Left ventricle myocardium inferior (tissue), 1 donor: ENCODE data around the gene ADAP1. TPM values are rescaled to one million over a fixed set of nuclear protein-coding genes. Genes with fewer than 3 reads are reported as not detected.
A peak's percentile ranks its signal among the peaks of the same experiment; 100 is the strongest.
"Not testable (repeated sequence)": the region's sequence is repeated elsewhere in the genome, so short reads cannot be mapped to it uniquely, and the experiment has no call there.

Source experiments
- DNase-seq: peaks from one replicate; pipeline ENCODE4 v3.0.0-alpha.2; 2020
- H3K27ac ChIP-seq: fragments of 200-600 bp; replicated peaks from 2 replicates; pipeline ENCODE4 v1.8.0; 2021
- H3K27me3 ChIP-seq: fragments of 200-600 bp; 2 replicates; pipeline ENCODE4 v1.8.0; 2021; ENCODE audit warnings: low read depth
- H3K36me3 ChIP-seq: fragments of 200-600 bp; 2 replicates; pipeline ENCODE4 v1.8.0; 2021
- H3K4me1 ChIP-seq: fragments of 200-600 bp; 2 replicates; pipeline ENCODE4 v1.8.0; 2021
- H3K4me3 ChIP-seq: fragments of 200-600 bp; 2 replicates; pipeline ENCODE4 v1.8.0; 2021; ENCODE audit warnings: mild to moderate bottlenecking, moderate library complexity
- H3K9me3 ChIP-seq: fragments of 200-600 bp; replicated peaks from 2 replicates; pipeline ENCODE4 v1.8.0; 2021
- intact Hi-C: fragments of 100-400 bp; cut with micrococcal nuclease; formaldehyde crosslinking; loops from one replicate; pipeline ENCODE4 v1.11.0; 2022
- long read RNA-seq: library from polyadenylated mRNA; unstranded; transcript quantifications from one replicate; pipeline ENCODE4 v2.0.0, GENCODE V29; 2021
- total RNA-seq: library from RNA; stranded (reverse); fragmentation: NEBNext Ultra II Directional; extraction: Animal tissue kit (Norgen Biotek cat#: 25700); gene quantifications from one replicate; pipeline ENCODE4 v1.2.1, GENCODE V29; 2021
- TF ChIP-seq, protein P1 (sequence below): fragments of 200-600 bp; IDR thresholded peaks from 2 replicates; pipeline ENCODE4 v1.8.0; 2021; ENCODE audit warnings: antibody characterized with exemption, mild to moderate bottlenecking, borderline replicate concordance
- donor health status: DM: no; HTN: yes; CAD: no; lungs with severe emphysema.

Gene ADAP1, protein sequence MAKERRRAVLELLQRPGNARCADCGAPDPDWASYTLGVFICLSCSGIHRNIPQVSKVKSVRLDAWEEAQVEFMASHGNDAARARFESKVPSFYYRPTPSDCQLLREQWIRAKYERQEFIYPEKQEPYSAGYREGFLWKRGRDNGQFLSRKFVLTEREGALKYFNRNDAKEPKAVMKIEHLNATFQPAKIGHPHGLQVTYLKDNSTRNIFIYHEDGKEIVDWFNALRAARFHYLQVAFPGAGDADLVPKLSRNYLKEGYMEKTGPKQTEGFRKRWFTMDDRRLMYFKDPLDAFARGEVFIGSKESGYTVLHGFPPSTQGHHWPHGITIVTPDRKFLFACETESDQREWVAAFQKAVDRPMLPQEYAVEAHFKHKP
- total RNA-seq, result 8.4 TPM
- long read RNA-seq, transcript ADAP1-201 (11 exons, 2,363 nt), result major isoform, 11 of 18 reads
- long read RNA-seq, partial matches to known transcripts, result 0 of 18 reads
- long read RNA-seq, other reads (novel, unspliced or antisense), result 6 of 18 reads

DNA sequence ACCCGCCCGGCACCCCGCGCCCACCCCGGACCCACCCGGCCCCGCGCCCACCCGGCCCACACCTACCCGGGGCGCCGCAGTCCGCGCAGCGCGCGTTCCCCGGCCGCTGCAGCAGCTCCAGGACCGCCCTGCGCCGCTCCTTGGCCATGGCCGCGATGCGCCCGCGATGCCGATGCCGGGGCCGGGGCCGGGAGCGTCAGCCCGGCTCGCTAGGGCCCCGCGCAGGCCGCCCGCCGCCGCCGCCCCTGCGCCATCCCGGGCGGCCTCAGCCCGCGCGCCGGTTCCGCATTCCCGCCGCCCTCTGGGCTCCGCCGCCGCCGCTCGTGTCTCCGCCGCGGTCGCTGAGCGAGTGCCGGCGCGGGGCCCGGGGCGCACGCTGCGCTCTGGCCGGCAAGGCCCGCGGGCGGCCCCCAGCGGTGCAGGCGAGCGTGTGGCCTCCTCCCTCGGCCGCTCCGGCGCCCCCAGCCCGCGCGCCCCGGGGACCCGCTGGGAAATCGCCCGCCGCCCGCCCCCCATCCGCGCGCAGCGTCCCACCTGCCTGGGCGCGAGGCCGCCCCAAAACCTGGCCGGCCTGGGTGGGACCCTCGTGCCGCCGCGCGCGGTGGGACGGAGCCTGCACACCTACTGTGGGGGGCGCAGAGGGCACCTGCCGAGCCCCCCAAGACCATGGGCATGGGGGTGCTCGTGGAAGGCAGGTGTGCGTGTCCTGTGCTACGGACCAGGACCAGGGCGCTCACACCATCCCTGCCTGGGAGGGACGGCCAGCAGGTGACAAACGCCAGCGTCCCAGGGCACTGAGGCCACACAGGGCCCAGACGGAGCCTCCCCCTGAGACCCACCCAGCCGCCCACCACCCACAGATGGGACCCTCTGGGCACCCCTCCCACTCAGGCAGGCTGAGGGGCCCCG, at the start of gene ADAP1:
Gene ADAP1, minus strand, starts transcription at position 351 of the 909 bp plus-strand sequence. Its CDS starts 203 bp downstream, at position 148.
- TF ChIP-seq, protein P1, sequence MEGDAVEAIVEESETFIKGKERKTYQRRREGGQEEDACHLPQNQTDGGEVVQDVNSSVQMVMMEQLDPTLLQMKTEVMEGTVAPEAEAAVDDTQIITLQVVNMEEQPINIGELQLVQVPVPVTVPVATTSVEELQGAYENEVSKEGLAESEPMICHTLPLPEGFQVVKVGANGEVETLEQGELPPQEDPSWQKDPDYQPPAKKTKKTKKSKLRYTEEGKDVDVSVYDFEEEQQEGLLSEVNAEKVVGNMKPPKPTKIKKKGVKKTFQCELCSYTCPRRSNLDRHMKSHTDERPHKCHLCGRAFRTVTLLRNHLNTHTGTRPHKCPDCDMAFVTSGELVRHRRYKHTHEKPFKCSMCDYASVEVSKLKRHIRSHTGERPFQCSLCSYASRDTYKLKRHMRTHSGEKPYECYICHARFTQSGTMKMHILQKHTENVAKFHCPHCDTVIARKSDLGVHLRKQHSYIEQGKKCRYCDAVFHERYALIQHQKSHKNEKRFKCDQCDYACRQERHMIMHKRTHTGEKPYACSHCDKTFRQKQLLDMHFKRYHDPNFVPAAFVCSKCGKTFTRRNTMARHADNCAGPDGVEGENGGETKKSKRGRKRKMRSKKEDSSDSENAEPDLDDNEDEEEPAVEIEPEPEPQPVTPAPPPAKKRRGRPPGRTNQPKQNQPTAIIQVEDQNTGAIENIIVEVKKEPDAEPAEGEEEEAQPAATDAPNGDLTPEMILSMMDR, result peak; percentile 31
- peak; percentile 44 for DNase-seq
- Histone ChIP-seq H3K36me3 (no peaks in the 10 kb centered on the region), H3K27ac (peak within 1 kb of the TSS; percentile 23), H3K9me3 (no peaks in the 10 kb centered on the region), H3K4me3 (peak within 1 kb of the TSS; percentile 67), H3K27me3 (peaks cover 52% of the 10 kb centered on the region), H3K4me1 (peaks cover 12% of the 10 kb centered on the region)
- intact Hi-C loops, result no loop called here

DNA sequence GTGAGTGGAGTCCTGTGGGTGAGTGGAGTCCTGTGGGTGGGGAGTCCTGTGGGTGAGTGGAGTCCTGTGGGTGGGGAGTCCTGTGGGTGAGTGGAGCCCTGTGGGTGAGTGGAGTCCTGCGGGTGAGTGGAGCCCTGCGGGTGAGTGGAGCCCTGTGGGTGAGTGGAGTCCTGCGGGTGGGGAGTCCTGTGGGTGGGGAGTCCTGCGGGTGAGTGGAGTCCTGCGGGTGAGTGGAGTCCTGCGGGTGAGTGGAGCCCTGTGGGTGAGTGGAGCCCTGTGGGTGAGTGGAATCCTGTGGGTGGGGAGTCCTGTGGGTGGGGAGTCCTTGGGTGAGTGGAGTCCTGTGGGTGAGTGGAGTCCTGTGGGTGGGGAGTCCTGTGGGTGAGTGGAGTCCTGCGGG, 48.0 kb upstream of the ADAP1 start:
- DNase-seq, H3K4me3 ChIP-seq, H3K9me3 ChIP-seq, H3K4me1 ChIP-seq, H3K27ac ChIP-seq, H3K27me3 ChIP-seq, intact Hi-C loops: not testable (repeated sequence)
- peaks cover 24% of the 10 kb centered on the region for H3K36me3 ChIP-seq

DNA sequence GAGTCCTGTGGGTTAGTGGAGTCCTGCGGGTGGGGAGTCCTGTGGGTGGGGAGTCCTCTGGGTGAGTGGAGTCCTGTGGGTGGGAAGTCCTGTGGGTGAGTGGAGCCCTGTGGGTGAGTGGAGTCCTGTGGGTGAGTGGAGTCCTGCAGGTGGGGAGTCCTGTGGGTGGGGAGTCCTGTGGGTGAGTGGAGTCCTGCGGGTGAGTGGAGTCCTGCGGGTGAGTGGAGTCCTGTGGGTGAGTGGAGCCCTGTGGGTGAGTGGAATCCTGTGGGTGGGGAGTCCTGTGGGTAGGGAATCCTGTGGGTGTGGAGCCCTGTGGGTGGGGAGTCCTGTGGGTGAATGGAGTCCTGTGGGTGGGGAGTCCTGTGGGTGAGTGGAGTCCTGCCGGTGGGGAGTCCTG, 47.5 kb upstream of the ADAP1 start:
- intact Hi-C loops, DNase-seq, H3K27me3 ChIP-seq, H3K4me1 ChIP-seq, H3K9me3 ChIP-seq, H3K27ac ChIP-seq, H3K4me3 ChIP-seq: not testable (repeated sequence)
- peaks cover 24% of the 10 kb centered on the region for H3K36me3 ChIP-seq

DNA sequence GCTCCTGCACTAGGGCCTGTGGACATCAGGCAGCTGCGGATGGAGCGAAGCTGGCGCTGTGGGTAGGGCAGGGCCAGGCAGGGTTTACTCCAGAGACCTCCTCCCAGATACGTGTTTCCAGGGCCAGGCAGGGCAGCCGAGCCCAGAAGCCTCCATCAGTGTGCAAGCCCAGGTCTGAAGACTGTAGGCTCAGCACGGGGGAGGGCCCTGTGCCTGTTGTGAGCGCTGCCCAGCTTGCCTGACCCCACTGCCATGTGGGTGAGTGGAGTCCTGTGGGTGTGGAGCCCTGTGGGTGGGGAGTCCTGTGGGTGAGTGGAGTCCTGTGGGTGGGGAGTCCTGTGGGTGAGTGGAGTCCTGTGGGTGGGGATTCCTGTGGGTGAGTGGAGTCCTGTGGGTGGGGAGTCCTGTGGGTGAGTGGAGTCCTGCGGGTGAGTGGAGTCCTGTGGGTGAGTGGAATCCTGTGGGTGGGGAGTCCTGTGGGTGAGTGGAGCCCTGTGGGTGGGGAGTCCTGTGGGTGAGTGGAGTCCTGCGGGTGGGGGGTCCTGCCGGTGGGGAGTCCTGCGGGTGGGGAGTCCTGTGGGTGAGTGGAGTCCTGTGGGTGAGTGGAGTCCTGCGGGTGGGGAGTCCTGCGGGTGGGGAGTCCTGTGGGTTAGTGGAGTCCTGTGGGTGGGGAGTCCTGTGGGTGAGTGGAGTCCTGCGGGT, 46.7 kb upstream of the ADAP1 start:
- H3K4me1 ChIP-seq, H3K27ac ChIP-seq, DNase-seq, H3K9me3 ChIP-seq, intact Hi-C loops, H3K27me3 ChIP-seq, H3K4me3 ChIP-seq: not testable (repeated sequence)
- H3K36me3 ChIP-seq, result peaks cover 25% of the 10 kb centered on the region

DNA sequence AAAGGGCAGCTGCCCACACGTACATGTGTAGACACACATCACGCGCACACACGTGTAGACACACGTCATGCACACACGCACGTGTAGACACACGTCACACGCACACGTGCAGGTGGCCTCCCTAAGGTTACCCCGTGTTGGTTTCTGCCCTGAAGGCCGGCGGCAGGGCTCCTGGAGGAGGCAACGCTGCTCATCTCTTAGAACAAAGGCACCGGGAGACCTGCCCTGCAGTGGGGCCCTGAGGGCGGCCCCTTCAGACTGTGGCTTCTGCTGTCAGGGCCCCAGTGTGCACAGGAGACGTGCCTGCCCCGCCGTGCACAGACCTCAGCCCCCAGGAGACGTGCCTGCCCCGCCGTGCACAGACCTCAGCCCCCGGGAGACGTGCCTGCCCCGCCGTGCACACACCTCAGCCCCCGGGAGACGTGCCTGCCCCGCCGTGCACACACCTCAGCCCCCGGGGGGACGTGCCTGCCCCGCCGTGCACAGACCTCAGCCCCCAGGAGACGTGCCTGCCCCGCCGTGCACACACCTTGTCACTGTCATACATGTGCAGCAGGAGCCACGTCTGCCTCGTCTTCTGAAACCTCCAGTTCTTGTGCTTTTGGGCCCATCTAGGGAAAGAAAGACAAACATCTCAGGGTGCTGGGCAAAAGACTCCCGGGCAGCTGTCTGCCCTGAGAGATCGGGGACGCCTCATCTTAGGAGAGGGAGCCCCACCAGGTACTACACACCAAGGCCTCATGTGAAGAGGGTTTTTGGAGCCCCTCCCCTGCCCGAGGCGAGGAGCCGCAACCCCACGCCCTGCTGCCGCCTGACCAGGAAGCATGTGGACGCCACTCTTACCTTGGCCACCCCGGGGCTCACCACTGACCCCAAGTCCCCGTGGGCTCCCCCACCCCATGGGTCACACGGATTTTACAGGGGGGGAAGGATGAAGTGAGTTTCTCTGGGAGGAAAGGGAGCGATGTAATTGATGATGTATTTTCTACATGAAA, 45.8 kb upstream of the ADAP1 start:
- TF ChIP-seq, protein P1, result no peak
- Histone ChIP-seq H3K27ac (no peak overlapping the region), H3K4me1 (peaks cover 8% of the 10 kb centered on the region), H3K27me3 (no peaks in the 10 kb centered on the region), H3K36me3 (peaks cover 29% of the 10 kb centered on the region), H3K4me3 (no peak overlapping the region), H3K9me3 (no peaks in the 10 kb centered on the region)
- intact Hi-C loops, result no loop called here
- no peak for DNase-seq

DNA sequence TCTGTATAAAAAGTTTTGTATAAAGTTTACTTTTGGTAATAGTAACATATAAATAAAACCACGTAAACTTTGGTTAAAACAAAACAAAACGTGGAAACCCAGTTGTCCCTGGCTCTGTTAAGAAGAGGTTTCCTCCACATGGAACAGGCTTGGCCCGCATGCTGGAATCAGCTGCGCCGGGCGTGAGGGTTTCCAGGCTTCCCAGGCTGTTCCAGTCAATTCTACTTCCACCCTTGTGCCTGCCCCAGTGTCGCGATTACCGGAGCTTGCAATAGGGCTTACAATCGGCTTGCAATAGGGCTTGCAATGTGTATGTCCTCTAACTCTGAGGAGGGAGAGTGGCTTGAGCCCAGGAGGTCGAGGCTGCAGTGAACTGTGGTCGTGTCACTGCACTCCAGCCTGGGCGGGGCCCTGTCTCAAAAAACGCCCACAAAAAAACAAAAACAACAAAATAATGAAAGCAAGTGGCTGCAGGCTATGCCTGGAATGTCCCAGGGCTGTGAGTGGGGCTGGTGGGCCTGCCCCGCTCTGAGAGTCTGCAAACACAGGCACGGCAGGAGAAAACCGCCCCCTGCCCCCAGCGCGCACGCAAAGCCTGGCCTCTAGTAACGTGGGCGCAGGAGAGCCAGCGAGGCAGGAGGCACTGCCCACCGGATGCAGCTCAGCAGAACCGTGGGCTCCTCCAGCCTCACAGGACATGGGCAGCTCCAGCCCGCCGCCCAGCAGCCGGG, 44.8 kb upstream of the ADAP1 start:
- Histone ChIP-seq H3K9me3 (no peaks in the 10 kb centered on the region), H3K36me3 (peaks cover 29% of the 10 kb centered on the region), H3K27me3 (no peaks in the 10 kb centered on the region), H3K27ac (no peak overlapping the region), H3K4me3 (no peak overlapping the region), H3K4me1 (peaks cover 4% of the 10 kb centered on the region)
- intact Hi-C loops, result no loop called here
- no peak for DNase-seq
- TF ChIP-seq, protein P1, result no peak
